Measurements from ENCODE around the gene TENM4.

Gene TENM4

DNA sequence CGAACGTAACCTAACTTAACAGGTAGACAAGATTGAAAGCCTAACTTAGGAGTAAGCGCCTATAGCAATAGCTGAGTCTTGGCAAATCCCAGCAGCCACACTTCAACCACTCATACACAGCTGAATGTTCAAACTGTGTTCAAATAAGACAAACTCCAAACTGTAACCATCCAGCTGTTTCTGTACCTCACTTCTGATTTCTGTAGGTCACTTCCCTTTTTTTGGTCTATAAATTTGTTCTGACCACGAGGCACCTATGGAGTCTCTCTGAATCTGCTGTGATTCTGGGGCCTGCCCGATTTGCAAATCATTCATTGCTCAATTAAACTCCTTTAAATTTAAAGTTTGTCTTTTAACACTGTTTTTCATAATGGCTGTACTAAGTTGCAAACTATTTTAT, 8.2 kb upstream of the TENM4 start:
- DNase-seq (ENCODE audit: low read depth in 2 of 2) = no peak

- no peak for DNase-seq (ENCODE audit: low read depth in 2 of 2)
Measured at GRCh38 chr11:79447038-79447786, 6.4 kb upstream of the TENM4 start.

- no peak for DNase-seq (ENCODE audit: low read depth in 2 of 2)
Measured at GRCh38 chr11:79444923-79445322, 4.1 kb upstream of the TENM4 start.

- no peak for DNase-seq (ENCODE audit: low read depth in 2 of 2)
Measured at GRCh38 chr11:79441461-79441875, 638 bp upstream of the TENM4 start.

GRCh38 chr11:79439886-79440570, 802 bp downstream of the TENM4 start:
- DNase-seq (ENCODE audit: low read depth in 2 of 2) = no peak

DNA sequence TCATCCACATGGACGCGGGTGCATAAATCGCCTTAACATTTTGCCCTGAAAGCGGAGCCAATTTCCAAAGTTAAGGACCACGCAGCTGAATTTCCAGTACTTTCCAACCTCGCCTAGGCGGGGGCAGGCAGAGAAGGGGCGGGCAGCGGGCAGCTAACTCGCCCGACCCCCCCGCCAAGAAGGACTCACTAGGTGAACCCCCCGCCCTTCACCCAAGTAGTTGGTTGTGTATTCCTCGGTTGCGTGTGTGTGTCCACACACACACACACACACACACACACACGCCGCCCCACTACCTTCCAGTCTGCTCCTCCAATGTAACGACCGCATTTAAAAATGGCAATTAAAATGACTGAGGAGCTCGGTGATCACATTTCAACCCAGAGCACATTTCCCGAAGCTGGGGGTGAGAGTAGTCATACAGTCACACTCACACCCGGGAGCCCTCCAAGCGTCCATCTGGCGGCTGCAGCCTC, 1.4 kb downstream of the TENM4 start:
- DNase-seq (ENCODE audit: low read depth in 2 of 2) = no peak

DNA sequence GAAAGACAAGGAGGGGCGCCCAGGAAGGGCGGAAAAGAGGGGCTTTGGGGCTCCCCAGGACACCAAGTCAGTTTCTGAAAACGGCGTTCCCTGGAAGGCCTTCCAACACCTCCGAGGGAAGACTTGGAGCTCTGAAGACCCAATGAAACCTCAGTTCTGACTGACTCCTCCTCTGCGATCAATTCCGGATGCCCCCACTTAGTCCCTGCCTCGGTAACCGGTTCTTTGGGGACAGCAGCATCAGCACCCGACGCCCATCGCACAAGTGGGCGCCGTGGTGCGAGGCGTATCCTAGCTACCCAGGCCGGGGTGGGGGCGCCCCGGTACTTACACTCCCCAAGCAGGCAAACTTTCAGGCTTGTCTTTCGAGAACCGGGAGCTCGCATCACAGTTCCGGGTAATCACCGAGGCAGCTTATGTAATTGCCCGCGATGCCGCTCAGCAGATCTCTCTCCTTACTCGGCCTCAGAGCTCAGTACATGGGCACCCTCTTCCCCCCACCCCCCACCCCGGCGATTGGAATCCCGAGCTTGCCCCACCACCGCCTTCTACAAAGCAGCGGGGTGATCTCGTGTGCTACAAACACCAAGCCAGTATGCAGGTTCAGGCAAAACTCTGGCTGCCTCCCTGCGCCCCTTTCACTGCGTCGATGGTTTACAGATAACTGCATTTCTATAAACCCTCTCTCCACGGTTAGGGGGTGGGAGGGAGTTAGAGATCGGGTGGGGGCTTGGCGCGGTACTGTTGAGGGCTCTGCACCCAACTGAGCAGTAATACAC, 2.0 kb downstream of the TENM4 start:
- no peak for DNase-seq (ENCODE audit: low read depth in 2 of 2)

DNA sequence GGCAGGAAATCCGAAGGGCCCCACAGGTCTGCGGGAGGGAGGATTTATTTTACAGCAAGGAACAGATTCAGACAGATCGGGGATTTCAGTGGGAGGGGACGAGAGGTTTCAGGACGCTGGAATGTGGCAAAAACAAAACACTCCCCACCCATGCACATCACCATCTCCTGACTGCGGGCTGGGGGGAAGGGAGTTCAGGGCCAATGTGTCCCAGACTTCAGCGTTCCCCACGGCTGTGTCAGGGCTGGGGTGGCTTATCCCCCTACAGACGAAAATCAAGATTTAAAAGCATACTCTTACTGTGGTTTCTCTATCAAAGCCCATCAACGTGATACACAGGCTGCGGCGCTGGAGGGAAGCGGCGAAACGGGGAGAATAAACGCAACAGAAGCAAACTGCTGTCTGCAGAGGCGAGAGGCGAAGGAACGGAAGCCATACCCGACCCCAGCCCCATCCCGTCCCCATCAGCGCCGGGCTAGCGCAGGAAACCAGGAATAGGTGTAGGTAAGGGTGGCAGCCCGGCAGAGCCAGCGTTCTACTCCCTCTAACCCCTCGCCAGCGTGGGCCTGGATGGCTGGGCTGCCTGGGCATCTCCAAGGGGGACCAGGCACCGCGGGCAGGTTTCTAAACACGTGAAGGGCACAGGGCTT, 2.7 kb downstream of the TENM4 start:
- DNase-seq (ENCODE audit: low read depth in 2 of 2) = no peak

DNA sequence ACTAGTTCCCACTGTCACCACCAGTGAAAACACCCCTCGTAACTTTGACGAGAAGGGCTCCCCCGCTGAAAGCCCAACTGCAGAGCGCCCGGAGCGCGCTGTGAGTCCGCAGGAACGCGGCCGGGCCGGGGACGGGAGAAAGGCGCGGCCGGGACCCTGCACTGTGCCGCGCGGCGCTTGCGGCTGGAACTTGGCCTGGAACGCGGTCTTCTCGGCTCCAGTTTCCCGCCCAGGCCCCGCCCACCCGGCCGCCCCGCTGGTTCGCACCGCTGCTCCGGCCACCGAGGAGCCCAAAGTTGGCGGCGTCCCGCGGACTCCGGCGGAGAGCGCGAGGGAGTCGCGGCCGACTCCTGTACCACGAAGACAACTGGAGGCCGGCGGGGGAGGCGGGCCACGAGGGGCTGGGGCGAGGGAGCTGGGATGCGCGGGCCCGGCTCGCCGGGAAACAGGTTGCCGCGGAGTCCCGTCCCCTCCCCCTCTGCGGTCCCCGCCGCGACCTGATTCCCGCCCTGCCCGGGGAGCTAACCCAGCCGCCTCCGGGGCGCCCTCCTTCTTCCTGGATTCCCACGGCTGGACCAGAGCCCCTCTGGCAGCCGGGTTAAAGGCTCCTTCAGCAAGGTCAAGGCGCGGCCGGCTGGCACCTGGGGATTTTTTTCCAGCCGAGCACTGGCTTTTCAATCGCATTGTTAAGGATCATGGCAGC, 3.4 kb downstream of the TENM4 start:
- no peak for DNase-seq (ENCODE audit: low read depth in 2 of 2)

GRCh38 chr11:79436919-79437277, 3.9 kb downstream of the TENM4 start:
- no peak for DNase-seq (ENCODE audit: low read depth in 2 of 2)

DNA sequence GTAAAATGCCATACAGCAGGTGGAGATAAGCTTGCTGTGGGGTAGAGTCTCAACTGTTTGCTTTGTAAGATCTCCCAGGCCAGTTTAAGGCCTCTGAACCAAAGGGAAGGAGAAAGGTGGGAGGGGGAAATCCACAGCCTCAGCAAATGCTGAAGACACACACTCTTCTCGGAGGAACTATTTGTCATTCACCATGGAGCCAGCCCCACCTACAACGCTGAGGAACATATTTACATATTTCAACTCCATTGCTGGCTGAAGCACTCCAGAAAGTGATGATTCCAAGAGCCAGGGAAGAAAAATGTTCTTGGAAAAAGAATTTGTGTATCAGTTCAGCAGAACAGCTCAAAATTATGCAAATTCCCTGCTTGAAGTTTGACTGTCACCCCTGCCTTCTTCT, 6.5 kb downstream of the TENM4 start:
- DNase-seq (ENCODE audit: low read depth in 2 of 2) = no peak

GRCh38 chr11:79432138-79432537, 8.7 kb downstream of the TENM4 start:
- no peak for DNase-seq (ENCODE audit: low read depth in 2 of 2)

- DNase-seq (ENCODE audit: low read depth in 2 of 2) = no peak
Measured at GRCh38 chr11:79431535-79431934, 9.3 kb downstream of the TENM4 start.

GRCh38 chr11:79430280-79430679, 10.6 kb downstream of the TENM4 start:
- no peak for DNase-seq (ENCODE audit: low read depth in 2 of 2)

GRCh38 chr11:79428406-79428805, 12.4 kb downstream of the TENM4 start:
- DNase-seq (ENCODE audit: low read depth in 2 of 2) = no peak

DNA sequence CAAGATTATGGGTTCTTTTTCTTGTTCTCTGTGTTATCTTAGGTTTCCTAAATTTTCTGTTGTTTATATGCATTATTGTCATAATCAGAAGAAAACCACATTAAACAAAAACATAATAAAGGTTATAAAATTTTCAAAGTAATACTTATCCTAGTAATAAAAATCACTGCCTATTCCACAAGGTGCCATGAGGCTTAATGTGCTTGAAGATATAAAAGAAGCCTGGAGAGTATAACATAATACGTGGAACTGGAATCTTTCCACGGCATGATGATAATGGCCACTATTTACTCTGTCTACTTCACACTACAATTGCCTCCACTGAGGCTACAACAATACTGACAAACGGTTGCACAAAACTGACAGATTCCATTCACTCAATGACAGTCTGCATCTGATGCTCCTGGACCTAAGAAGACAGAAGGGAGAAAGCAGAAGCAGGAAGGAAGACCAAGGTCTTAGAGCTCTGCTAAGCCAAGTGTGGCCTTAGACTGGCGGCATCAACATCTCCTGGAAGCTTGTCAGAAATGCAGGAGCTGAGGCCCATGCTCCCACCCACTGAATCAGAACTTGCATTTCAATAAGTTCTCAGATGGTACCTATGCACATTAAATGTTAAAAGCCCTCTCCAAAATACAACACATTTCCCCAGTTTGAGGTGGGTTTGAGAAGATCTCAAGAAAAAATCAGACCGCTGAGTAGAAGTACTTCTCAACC, 13.1 kb downstream of the TENM4 start:
- DNase-seq (ENCODE audit: low read depth in 2 of 2) = no peak

DNA sequence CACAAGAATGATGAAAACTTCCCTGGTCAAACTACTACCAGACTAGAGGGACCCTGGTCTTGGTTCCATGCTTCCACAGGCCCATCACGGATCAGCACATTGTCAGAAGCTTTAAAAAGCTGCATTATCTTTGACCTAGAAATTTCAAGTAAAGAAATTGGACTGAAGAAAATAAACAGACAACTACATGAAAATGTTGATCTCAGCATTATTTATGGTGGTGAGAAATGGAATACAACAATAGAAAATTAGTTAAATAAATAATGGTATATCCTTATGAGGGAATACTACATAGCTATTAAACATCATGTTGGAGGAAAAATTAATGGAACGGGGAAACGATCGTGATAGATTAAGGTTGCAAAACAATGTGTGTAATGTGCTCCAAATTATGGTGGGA, 13.7 kb downstream of the TENM4 start:
- no peak for DNase-seq (ENCODE audit: low read depth in 2 of 2)

- no peak for DNase-seq (ENCODE audit: low read depth in 2 of 2)
Measured at GRCh38 chr11:79425463-79425862, 15.4 kb downstream of the TENM4 start.

- no peak for DNase-seq (ENCODE audit: low read depth in 2 of 2)
Measured at GRCh38 chr11:79423736-79424135, 17.1 kb downstream of the TENM4 start.

DNA sequence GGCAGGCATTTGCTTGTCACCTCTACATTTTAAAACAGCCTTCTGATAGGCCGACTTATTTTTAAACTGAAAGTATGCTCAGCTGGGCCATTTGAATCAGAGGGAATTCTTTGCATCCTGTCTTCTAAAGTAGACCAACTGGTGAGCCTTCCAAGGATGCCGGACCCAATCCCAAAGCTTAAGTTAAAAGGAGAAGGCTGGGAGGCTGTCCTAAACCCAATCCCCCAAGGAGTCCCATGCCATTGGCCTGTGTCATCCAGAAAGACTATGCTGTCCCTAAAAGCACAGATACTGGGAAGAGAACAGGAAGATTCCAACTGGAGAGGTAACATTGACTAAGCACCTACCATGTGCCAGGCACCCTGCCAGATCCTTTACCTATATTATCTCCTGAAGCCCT, 18.0 kb downstream of the TENM4 start:
- DNase-seq (ENCODE audit: low read depth in 2 of 2) = no peak

- DNase-seq (ENCODE audit: low read depth in 2 of 2) = no peak
Measured at GRCh38 chr11:79421820-79422219, 19.0 kb downstream of the TENM4 start.
